Right cardiac atrium (tissue), 5 donors: ENCODE data around the gene FRYL. TPM values are rescaled to one million over a fixed set of nuclear protein-coding genes. Genes with fewer than 3 reads are reported as not detected.

Experiments
- ATAC-seq, 2 donors: fragments of 200-7000 bp; cut with Tn5 transposase; one replicate each; pipeline versions ENCODE4 v1.8.0 to v1.9.1; 2020; ENCODE audit warnings: moderate library complexity in 2 of 2, mild to moderate bottlenecking in 1 of 2
- DNase-seq, 3 donors: peaks; one replicate each; pipeline ENCODE4 v3.0.0-alpha.2; 2020
- H3K27ac ChIP-seq: one replicate; pipeline ENCODE4 v1.5.1; 2013; ENCODE audit warnings: mild to moderate bottlenecking, low read length, control low read depth, moderate library complexity
- H3K27me3 ChIP-seq: one replicate; pipeline ENCODE4 v1.6.1; 2013; ENCODE audit not compliant: control insufficient read depth, insufficient read depth
- H3K4me1 ChIP-seq: one replicate; pipeline ENCODE4 v1.6.1; 2013; ENCODE audit warnings: low read length; ENCODE audit not compliant: control insufficient read depth, insufficient read depth
- H3K4me3 ChIP-seq: one replicate; pipeline ENCODE4 v1.5.1; 2013; ENCODE audit warnings: low read length, control low read depth
- H3K9me3 ChIP-seq: one replicate; pipeline ENCODE4 v1.6.1; 2013; ENCODE audit warnings: low read length; ENCODE audit not compliant: control insufficient read depth
- WGBS: extraction: QIAGEN DNeasy Blood & Tissue Kit; methylation state at CpG from one replicate; pipeline ENCODE4 v1.1.7; 2013; 5-methylcytosine and 5-hydroxymethylcytosine counted together
- intact Hi-C, 4 donors: fragments of 100-400 bp; cut with DNase I; formaldehyde crosslinking; loops; one replicate each; pipeline versions ENCODE4 v1.11.0 to v1.14.0; 2022 to 2023
- polyA plus RNA-seq: library from polyadenylated mRNA; stranded (reverse); fragments of 200-250 nt; gene quantifications from one replicate; pipeline ENCODE4 v1.2.3, GENCODE V29; 2013
- total RNA-seq, 4 donors: library from RNA; stranded (reverse); fragmentation: NEBNext Ultra II Directional; extraction: Animal tissue kit (Norgen Biotek cat#: 25700); gene quantifications; one replicate each; pipeline ENCODE4 v1.2.1, GENCODE V29; 2021
- donor health status: healthy with polysubstance abuse.
- donor health status: DM: no; HTN: yes; CAD: no.
- donor health status: DM: no; HTN: no; CAD: no.
- donor health status: DM: no; HTN: yes; CAD: no; lungs with severe emphysema.
- donor health status: DM: yes; HTN: yes; CAD: no.

FRYL gene
- total and polyA plus RNA-seq, 5 donors, result 13.5 to 50.7 (median 43.8) TPM

DNA sequence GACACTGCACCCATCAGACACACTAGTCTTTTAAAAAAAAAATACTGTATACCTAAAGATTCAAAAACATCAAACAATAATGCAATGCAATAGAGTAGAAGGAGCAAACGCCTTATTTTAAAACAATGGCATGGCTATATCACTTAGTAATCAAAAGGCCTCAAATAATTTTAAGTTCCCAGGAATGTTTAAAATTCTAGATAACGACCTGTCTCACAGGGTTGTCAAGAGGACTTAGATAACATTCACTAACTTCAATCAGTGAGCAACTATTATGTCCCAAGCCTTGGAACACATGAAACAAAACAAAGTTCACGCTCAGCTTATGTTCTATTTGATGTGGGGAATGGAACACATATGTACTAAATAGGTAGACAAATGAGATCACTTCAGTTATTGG lies 106.5 kb downstream of the FRYL start:
- no peaks in the 10 kb centered on the region for H3K9me3 ChIP-seq
- H3K27ac ChIP-seq, result no peak overlapping the region
- WGBS, result 73% methylated on average over 3 of the region's 3 CpGs
- peaks cover 3% of the 10 kb centered on the region for H3K4me1 ChIP-seq
- ATAC-seq (no peak), DNase-seq (no peak)
- no peak overlapping the region for H3K4me3 ChIP-seq
- H3K27me3 ChIP-seq, result no peaks in the 10 kb centered on the region
- intact Hi-C loops, result loop anchor here in 1 of 4 donors (5.0 kb wide), 1 partner anchor 36 kb away; no protein-coding TSS in a partner anchor

DNA sequence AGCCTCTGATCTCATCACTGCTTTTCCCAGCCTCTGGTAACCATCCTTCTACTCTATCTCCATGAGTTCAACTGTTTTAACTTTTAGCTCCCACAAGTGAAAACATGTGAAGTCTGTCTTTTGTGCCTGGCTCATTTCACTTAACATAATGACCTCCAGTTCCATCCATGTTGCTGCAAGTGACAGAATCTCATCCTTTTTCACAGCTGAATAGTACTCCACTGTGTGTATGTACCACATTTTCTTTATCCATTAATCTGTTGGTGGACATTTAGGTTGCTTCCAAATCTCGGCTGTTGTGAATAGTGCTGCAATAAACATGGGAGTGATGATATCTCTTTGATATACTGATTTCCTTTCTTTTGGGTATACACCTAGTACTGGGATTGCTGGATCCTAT lies 109.5 kb downstream of the FRYL start:
- intact Hi-C loops, result loop anchor here in 1 of 4 donors (5.0 kb wide), 1 partner anchor 33 kb away; no protein-coding TSS in a partner anchor
- peaks cover 6% of the 10 kb centered on the region for H3K4me1 ChIP-seq
- no peaks in the 10 kb centered on the region for H3K9me3 ChIP-seq
- no peak overlapping the region for H3K4me3 ChIP-seq
- H3K27ac ChIP-seq, result no peak overlapping the region
- 94% methylated on average over 1 of the region's 1 CpG for WGBS
- H3K27me3 ChIP-seq, result no peaks in the 10 kb centered on the region
- no peak for ATAC-seq
- DNase-seq, result no peak

DNA sequence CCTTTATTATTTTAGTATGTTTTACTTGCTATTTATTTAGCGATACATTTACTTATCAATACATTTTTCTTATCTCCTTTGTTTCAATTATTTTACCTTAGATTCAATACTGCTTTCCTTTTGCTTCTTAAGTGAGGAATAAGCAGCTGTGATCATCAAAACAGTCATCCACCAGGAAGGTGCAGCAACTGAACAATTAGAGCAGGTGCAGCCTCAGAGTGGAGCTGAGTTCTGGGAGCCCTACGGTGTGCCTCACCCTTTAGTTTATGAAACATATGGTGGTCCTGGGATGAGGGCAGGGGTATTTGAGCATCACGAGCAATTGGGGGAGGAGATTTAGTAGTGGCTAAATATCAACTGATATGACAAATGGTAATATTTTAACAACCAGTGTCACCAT lies 111.0 kb downstream of the FRYL start:
- DNase-seq (no peak), ATAC-seq (no peak)
- Histone ChIP-seq H3K27me3 (no peaks in the 10 kb centered on the region), H3K27ac (peak overlapping the region; percentile 8), H3K4me3 (no peak overlapping the region), H3K4me1 (peaks cover 6% of the 10 kb centered on the region), H3K9me3 (no peaks in the 10 kb centered on the region)
- WGBS, result 97% methylated on average over 3 of the region's 3 CpGs
- intact Hi-C loops, result no loop called here

DNA sequence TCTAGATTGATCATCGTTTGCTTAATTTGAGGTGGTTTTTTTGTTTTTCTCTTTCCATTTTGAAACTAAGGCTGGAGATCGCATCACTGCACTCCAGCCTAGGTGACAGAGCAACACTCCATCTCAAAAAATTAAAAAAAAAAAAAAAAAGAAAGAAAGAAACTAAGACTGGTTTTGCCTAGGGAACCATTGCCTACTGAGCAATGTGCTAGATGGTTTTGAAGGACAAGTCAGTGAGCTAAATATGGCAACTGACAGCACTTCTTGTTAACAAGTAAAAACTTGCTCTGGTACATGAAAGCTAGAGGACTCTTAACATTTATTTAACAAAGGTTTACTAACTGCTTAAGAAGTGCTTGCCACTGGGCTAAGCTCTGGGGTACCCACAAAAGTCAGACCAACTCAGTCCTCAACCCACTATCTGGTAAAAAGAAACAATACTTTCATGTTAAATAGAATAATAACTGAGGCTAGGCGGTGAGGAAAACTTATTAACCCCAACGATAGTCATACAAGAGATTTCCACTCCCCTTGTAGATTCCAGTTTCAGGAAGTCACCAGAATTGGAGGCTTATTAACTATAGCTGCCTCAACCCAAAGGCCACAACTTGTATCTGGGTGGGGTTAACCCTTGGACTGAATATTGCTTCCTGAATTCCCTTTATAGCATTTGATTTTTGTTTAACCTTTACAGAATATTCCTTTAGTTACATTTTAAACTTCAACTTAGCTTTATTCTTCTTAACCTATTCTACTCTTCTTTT lies 111.6 kb downstream of the FRYL start:
- Histone ChIP-seq H3K27me3 (no peaks in the 10 kb centered on the region), H3K9me3 (no peaks in the 10 kb centered on the region), H3K4me3 (no peak overlapping the region), H3K27ac (peak overlapping the region; percentile 62), H3K4me1 (peaks cover 6% of the 10 kb centered on the region)
- DNase-seq (no peak), ATAC-seq (peak in 1 of 2 donors; percentile 43)
- 80% methylated on average over 4 of the region's 4 CpGs for WGBS
- intact Hi-C loops, result no loop called here

DNA sequence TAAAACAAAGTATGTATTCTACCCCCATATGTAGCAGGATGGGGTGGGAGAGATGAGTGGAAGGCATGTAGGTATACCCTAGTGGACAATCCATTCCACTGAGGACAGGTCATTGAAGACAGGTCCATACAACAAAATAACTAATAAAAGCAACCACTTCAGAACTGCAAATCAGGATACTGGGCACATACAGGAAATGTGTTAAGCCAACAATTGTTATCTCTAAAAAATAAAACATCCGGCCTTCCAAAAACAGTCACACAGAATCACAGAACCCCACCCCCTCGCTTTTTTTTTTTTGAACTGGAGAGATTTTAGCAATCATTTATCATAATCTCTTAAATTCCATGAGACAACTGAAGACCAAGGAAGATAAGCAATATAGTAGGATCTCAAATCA lies 112.9 kb downstream of the FRYL start:
- DNase-seq, result no peak
- WGBS, result 50% methylated on average over 2 of the region's 2 CpGs
- Histone ChIP-seq H3K27ac (no peak overlapping the region), H3K4me3 (no peak overlapping the region), H3K4me1 (peaks cover 6% of the 10 kb centered on the region), H3K27me3 (no peaks in the 10 kb centered on the region), H3K9me3 (no peaks in the 10 kb centered on the region)
- intact Hi-C loops, result no loop called here
- peak in 1 of 2 donors; percentile 57 for ATAC-seq

DNA sequence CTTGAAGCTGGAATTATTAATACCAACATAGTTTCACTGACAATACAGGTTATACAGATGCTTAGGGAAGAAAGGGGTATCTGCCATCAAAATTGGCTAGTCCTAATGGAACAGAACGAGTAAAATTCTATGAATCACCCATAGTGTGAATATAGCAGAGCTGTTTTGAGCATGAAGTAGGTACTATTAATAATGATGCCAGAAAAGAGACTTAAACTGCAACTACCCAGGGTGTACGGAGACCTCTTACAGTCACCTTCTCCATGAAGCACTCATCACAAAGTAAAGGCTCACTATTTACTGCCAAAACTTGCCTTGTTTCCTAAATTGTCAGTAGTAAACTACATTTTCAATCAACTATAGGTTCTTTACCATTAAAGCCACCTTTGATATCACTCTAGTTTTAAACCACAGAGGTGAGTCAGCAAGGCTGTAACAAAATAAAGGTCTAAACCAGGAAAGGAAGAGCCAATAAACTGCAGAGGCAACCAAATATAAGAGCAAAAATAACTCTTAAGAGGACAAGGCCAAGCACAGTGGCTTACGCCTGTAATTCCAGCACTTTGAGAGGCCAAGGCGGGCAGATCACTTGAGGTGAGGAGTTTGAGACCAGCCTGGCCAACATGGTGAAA lies 114.4 kb downstream of the FRYL start:
- ATAC-seq (peak in 1 of 2 donors; percentile 25), DNase-seq (no peak)
- no peak overlapping the region for H3K27ac ChIP-seq
- H3K27me3 ChIP-seq, result no peaks in the 10 kb centered on the region
- intact Hi-C loops, result no loop called here
- WGBS, result 80% methylated on average over 4 of the region's 4 CpGs
- H3K4me3 ChIP-seq, result no peak overlapping the region
- peaks cover 6% of the 10 kb centered on the region for H3K4me1 ChIP-seq
- H3K9me3 ChIP-seq, result no peaks in the 10 kb centered on the region

DNA sequence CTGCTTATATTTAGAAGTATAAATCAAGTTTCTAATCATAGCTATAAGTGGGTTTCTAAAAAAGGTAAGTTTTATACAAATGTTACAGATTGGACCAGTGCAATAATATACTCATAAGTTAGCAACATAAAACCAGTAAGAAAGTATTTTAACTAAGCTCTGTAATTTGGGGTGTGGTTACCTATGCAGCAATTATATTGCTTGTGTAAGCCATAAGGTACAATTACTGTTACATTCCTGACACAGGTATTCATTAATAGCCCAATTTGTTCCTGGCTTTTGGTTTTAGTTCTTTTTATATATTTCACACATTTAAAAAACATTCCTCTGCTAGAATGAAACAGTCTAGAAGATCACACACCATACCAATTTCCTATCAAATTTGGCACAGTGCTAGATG lies 115.1 kb downstream of the FRYL start:
- Histone ChIP-seq H3K4me3 (no peak overlapping the region), H3K4me1 (peaks cover 6% of the 10 kb centered on the region), H3K9me3 (no peaks in the 10 kb centered on the region), H3K27me3 (no peaks in the 10 kb centered on the region), H3K27ac (no peak overlapping the region)
- ATAC-seq, result no peak
- DNase-seq, result no peak
- intact Hi-C loops, result no loop called here

DNA sequence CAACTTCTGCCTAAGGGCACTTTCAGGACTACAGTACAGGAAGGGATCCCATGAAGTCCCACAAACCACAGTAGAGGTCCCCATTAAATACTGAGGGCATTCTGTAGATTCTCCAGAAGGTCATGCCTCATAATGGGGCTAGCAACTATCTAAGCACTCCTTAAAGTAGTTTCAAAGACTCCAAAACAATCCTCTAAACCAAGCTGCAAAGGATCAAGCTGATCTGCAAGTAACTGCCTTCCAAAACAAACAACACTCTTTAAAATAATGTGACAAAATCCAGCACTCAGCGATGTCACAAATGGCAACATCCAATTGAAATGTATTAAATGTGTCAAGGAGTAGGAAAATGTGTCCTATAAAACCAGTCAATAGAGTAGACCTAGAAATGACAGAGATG lies 118.7 kb downstream of the FRYL start:
- intact Hi-C loops, result no loop called here
- Histone ChIP-seq H3K4me3 (no peak overlapping the region), H3K4me1 (no peaks in the 10 kb centered on the region), H3K9me3 (no peaks in the 10 kb centered on the region), H3K27me3 (no peaks in the 10 kb centered on the region), H3K27ac (no peak overlapping the region)
- WGBS, result 76% methylated on average over 1 of the region's 1 CpG
- DNase-seq, result no peak
- ATAC-seq, result no peak

DNA sequence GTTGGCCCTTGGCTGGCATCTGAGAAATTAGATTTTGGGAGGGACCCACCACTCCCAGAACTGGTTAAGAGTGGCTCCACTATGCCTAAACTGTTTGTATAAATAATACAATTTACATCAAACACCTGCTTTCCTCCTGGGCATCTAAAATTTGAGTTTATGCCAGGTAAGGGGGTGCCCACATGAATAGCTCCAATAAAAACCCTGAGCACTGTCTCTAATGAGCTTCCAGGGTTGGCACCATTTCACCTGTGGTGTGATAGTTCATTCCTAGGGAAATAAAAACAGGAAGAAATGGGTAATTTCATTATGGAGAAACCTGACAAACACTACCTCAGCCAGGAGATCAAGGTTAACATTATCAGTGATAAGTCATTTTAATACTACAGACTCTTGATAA lies 119.7 kb downstream of the FRYL start:
- Histone ChIP-seq H3K4me3 (no peak overlapping the region), H3K4me1 (no peaks in the 10 kb centered on the region), H3K27ac (no peak overlapping the region), H3K9me3 (no peaks in the 10 kb centered on the region), H3K27me3 (no peaks in the 10 kb centered on the region)
- no peak for DNase-seq
- intact Hi-C loops, result no loop called here
- ATAC-seq, result no peak

DNA sequence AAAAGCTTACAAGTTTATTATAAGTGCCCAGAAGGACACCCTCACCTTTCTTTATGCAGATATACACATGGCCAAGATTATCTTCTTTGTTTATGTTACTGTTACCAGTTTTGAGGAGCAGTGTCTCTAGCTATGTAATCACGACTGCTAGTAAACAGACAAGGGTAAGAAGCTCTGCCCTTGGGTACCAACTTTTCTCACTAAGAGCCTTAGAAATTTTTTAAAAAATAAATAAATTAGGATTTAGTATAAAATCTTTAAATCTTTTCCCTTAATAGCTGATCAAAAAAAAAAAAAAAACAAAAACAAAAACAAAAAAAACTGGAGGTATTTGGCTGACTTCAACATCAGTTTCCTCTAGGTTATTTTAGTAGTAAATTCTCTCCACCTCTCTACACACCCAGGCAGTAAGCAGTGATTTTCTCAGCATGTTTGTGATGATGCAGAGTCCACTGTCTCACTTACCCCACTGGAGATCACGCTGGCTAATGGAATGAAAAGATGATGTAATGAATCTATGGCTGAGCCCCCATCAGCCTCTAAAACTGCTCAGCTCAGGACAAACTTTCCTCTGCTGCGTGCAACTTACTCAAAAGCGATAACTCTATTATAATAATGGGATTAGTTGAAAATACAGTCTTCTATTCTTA lies 125.9 kb downstream of the FRYL start:
- ATAC-seq (peak; percentile 32 to 60), DNase-seq (no peak)
- Histone ChIP-seq H3K4me1 (peaks cover 10% of the 10 kb centered on the region), H3K27ac (peak overlapping the region; percentile 68), H3K4me3 (peak overlapping the region; percentile 37), H3K27me3 (no peaks in the 10 kb centered on the region), H3K9me3 (no peaks in the 10 kb centered on the region)
- intact Hi-C loops, result no loop called here
- 40% methylated on average over 4 of the region's 4 CpGs for WGBS
